ENCODE data around the gene POLG. TPM values are rescaled to one million over a fixed set of nuclear protein-coding genes. Genes with fewer than 3 reads are reported as not detected.

The POLG gene
- total RNA-seq, 1 donor from 2014 or later = 25.2 TPM

DNA sequence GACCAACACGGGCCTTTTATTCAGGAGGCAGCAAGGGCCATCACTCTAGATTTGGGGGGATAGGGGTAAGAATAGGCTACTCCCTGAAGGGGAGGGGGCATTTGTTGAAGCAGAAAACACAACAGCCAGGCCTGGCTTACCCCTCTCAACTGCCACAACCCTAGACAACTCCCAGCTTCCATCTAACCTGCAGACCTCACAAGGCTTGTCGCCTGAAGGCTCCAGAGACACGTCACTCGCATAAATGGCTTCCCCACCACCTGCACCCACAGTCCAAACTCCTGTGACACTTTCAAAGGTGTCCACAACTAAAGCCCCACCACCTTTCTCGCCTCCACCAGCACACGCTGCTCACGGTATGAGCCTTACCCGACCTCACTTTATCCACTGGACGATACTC is 14.9 kb downstream of the POLG start:
- H3F3A ChIP-seq (ENCODE audit: low read depth) = peaks cover 28% of the 10 kb centered on the region
- no peaks in the 10 kb centered on the region for H3K9me3 ChIP-seq (ENCODE audit: low read depth)
- no peaks in the 10 kb centered on the region for H3K4me1 Mint-ChIP-seq
- no peaks in the 10 kb centered on the region for H3K79me2 ChIP-seq (ENCODE audit: low read depth)
- no peak overlapping the region for H3K27ac ChIP-seq
- H3K4me3 ChIP-seq = no peak overlapping the region
- no peak for DNase-seq (ENCODE audit: low spot score)
- H4K20me1 ChIP-seq (ENCODE audit: low read depth) = peaks cover 12% of the 10 kb centered on the region
- H3K27me3 Mint-ChIP-seq (ENCODE audit: insufficient read depth, low read depth) = peaks cover 2% of the 10 kb centered on the region
- H3K4me1 ChIP-seq = no peaks in the 10 kb centered on the region
- no peak overlapping the region for H3K4me2 ChIP-seq
- no peak overlapping the region for H2AFZ ChIP-seq (replicated peaks)
- H3K27me3 ChIP-seq = no peaks in the 10 kb centered on the region
- H3K27ac Mint-ChIP-seq = no peak overlapping the region
- no peaks in the 10 kb centered on the region for H3K9me3 Mint-ChIP-seq
- TF ChIP-seq EZH2 (IDR thresholded peaks at IDR 0.05) (no peak), EZH2phosphoT487 (IDR thresholded peaks at IDR 0.05) (no peak)
- TF ChIP-seq, protein P1, sequence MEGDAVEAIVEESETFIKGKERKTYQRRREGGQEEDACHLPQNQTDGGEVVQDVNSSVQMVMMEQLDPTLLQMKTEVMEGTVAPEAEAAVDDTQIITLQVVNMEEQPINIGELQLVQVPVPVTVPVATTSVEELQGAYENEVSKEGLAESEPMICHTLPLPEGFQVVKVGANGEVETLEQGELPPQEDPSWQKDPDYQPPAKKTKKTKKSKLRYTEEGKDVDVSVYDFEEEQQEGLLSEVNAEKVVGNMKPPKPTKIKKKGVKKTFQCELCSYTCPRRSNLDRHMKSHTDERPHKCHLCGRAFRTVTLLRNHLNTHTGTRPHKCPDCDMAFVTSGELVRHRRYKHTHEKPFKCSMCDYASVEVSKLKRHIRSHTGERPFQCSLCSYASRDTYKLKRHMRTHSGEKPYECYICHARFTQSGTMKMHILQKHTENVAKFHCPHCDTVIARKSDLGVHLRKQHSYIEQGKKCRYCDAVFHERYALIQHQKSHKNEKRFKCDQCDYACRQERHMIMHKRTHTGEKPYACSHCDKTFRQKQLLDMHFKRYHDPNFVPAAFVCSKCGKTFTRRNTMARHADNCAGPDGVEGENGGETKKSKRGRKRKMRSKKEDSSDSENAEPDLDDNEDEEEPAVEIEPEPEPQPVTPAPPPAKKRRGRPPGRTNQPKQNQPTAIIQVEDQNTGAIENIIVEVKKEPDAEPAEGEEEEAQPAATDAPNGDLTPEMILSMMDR (IDR thresholded peaks at IDR 0.05) = no peak
- no peaks in the 10 kb centered on the region for H3K36me3 ChIP-seq
- no peak overlapping the region for H3K4me3 Mint-ChIP-seq
- H3K36me3 Mint-ChIP-seq = peaks cover 41% of the 10 kb centered on the region
- H3K9ac ChIP-seq = no peak overlapping the region

DNA sequence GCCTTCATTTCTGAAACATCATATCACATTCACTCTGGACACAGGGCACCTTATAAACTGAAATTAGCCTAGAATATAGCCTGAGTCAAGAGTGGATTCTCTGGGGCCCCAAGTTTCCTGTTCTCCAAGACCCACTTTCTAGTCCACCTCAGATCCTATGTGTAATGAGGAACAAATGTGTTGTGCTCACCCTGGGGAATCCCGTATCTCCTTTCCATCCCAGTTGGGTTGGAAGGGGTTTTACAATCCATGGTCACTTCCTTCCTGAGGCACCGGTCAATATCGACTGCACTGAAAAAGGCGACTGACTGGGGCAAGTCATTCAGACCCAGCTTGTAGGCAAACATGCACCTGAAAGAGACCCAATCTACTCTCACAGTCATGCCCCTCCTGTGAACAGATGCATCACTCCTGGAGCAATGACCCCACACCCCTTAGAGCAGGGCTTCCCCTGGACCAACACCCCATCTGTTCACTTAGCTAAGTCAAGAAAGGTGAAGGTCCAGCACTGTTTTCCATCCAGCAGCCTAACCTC is 17.4 kb downstream of the POLG start:
- TF ChIP-seq, protein P1 (IDR thresholded peaks at IDR 0.05) = no peak
- TF ChIP-seq EZH2 (IDR thresholded peaks at IDR 0.05) (no peak), EZH2phosphoT487 (IDR thresholded peaks at IDR 0.05) (no peak)
- Histone ChIP-seq H3K9me3 (ENCODE audit: low read depth) (no peaks in the 10 kb centered on the region), H3K4me3 (no peak overlapping the region), H3K4me1 (no peaks in the 10 kb centered on the region), H3K36me3 (no peaks in the 10 kb centered on the region), H2AFZ (replicated peaks) (no peak overlapping the region), H3F3A (ENCODE audit: low read depth) (peaks cover 32% of the 10 kb centered on the region), H3K4me2 (no peak overlapping the region), H3K79me2 (ENCODE audit: low read depth) (no peaks in the 10 kb centered on the region), H4K20me1 (ENCODE audit: low read depth) (peaks cover 12% of the 10 kb centered on the region), H3K27ac (no peak overlapping the region), H3K27me3 (no peaks in the 10 kb centered on the region), H3K9ac (no peak overlapping the region)
- Mint-ChIP-seq H3K9me3 (no peaks in the 10 kb centered on the region), H3K27ac (no peak overlapping the region), H3K27me3 (ENCODE audit: insufficient read depth, low read depth) (peaks cover 4% of the 10 kb centered on the region), H3K4me3 (no peak overlapping the region), H3K36me3 (peaks cover 39% of the 10 kb centered on the region), H3K4me1 (no peaks in the 10 kb centered on the region)
- no peak for DNase-seq (ENCODE audit: low spot score)

DNA sequence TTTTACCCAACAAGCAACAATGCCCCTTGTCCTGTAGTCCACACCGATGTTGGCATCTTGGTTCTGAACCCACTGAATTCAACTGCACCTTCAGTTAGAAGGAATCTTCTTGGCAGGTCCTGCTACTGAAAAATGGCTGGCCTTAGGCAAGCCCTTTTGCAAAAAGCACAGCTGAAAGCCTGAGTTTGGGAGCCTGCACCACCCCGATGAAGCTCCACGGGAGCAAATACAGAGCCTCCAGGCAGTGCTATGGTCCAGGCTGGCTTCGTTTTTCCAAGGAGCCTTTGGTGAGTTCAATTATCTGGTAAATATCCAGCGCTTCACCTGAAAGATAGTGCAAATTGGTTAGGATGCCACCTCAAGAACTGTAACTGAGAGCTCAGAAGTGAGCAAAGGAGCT is 18.1 kb downstream of the POLG start:
- Histone ChIP-seq H3K79me2 (ENCODE audit: low read depth) (no peaks in the 10 kb centered on the region), H3K27me3 (no peaks in the 10 kb centered on the region), H3K4me2 (no peak overlapping the region), H3F3A (ENCODE audit: low read depth) (peaks cover 36% of the 10 kb centered on the region), H3K4me1 (no peaks in the 10 kb centered on the region), H3K4me3 (no peak overlapping the region), H3K9me3 (ENCODE audit: low read depth) (no peaks in the 10 kb centered on the region), H2AFZ (replicated peaks) (no peak overlapping the region), H3K9ac (no peak overlapping the region), H3K36me3 (no peaks in the 10 kb centered on the region), H4K20me1 (ENCODE audit: low read depth) (peaks cover 12% of the 10 kb centered on the region), H3K27ac (no peak overlapping the region)
- Mint-ChIP-seq H3K36me3 (peaks cover 38% of the 10 kb centered on the region), H3K4me3 (no peak overlapping the region), H3K9me3 (no peaks in the 10 kb centered on the region), H3K27ac (no peak overlapping the region), H3K27me3 (ENCODE audit: insufficient read depth, low read depth) (peaks cover 2% of the 10 kb centered on the region), H3K4me1 (no peaks in the 10 kb centered on the region)
- TF ChIP-seq, protein P1 (IDR thresholded peaks at IDR 0.05) = no peak
- no peak for TF ChIP-seq EZH2 (IDR thresholded peaks at IDR 0.05)
- TF ChIP-seq EZH2phosphoT487 (IDR thresholded peaks at IDR 0.05) = no peak
- no peak for DNase-seq (ENCODE audit: low spot score)
